ENCODE results near the gene MSI2. TPM values are rescaled to one million over a fixed set of nuclear protein-coding genes. Genes with fewer than 3 reads are reported as not detected.

Gene MSI2
- total and polyA plus RNA-seq, 2 donors (not counting 3 experiments of a cell fraction or from before 2014, with no cell fraction given), result 20.9 to 59.3 TPM

DNA sequence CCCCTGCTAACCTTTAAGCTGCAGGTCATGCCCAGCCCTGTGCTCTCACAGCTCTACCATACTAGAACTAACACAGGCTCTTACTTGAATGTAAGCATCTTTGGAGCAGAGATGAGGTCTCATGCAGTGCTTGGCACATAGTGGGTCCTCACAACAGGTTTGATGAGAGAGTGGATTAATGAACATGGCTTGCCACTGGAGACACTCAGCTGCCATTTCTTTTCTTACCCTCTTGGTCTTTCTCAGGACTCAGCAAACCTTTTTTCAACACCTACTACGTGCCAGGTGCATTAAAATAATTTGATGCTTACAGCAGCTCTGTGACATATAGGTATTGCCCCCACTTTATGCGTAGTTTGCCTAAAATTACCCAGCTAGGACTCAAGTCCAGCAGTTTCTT, 133.2 kb downstream of the MSI2 start:
- Histone ChIP-seq H3K9ac (replicated peaks; ENCODE audit: extremely low read depth, insufficient read depth, low read length) (no peak overlapping the region), H2AFZ (ENCODE audit: low read depth, low read length) (no peak overlapping the region), H3K9me3 (replicated peaks; ENCODE audit: control insufficient read depth, insufficient read depth, low read length) (no peaks in the 10 kb centered on the region), H3K9me1 (replicated peaks; ENCODE audit: control insufficient read depth, extremely low read depth, insufficient read depth, low read length) (no peaks in the 10 kb centered on the region), H3K27me3 (ENCODE audit: control insufficient read depth in 2 of 2, insufficient read depth in 2 of 2, low read length in 2 of 2) (no peaks in the 10 kb centered on the region), H3K4me3 (replicated peaks in 1 of 3; ENCODE audit: insufficient read depth in 1 of 3, low read depth in 1 of 3, low read length in 3 of 3) (no peak overlapping the region), H4K20me1 (replicated peaks; ENCODE audit: control insufficient read depth, extremely low read depth, insufficient read depth, low read length) (no peaks in the 10 kb centered on the region), H3K27ac (ENCODE audit: insufficient read depth, low read depth, low read length) (no peak overlapping the region), H3K79me2 (ENCODE audit: control insufficient read depth, insufficient read depth, low read length) (no peaks in the 10 kb centered on the region), H3K4me1 (ENCODE audit: control insufficient read depth, extremely low read depth, insufficient read depth, low read length) (no peaks in the 10 kb centered on the region), H3K36me3 (ENCODE audit: control insufficient read depth in 2 of 2, extremely low read depth in 1 of 2, insufficient read depth in 2 of 2, low read length in 2 of 2) (no peaks in the 10 kb centered on the region), H3K4me2 (ENCODE audit: insufficient read depth, low read length) (no peak overlapping the region)
- CTCF ChIA-PET, result no interaction called here
- DNase-seq (ENCODE audit: low read depth, low spot score) (no peak), FAIRE-seq (no peak)
- TF ChIP-seq POLR2AphosphoS5 (IDR thresholded peaks at IDR 0.05; ENCODE audit: insufficient read depth, low read depth, low read length) (no peak), MYC (IDR thresholded peaks at IDR 0.05; ENCODE audit: low read depth, low read length) (no peak), MAX (IDR thresholded peaks at IDR 0.05; ENCODE audit: insufficient read depth, insufficient read length) (no peak), FOS (IDR thresholded peaks at IDR 0.05; ENCODE audit: borderline replicate concordance, insufficient read depth, low read length) (no peak), POLR2A (IDR thresholded peaks at IDR 0.05; ENCODE audit: low read depth, low read length) (no peak), EZH2 (IDR thresholded peaks at IDR 0.05; ENCODE audit: borderline replicate concordance, low read depth, low read length, severe bottlenecking) (no peak), JUN (IDR thresholded peaks at IDR 0.05; ENCODE audit: borderline replicate concordance, insufficient read depth, insufficient read length, low read depth) (no peak), GATA2 (IDR thresholded peaks at IDR 0.05; ENCODE audit: insufficient read depth, insufficient read length, low read depth, low read length) (no peak)
- TF ChIP-seq, protein P1, sequence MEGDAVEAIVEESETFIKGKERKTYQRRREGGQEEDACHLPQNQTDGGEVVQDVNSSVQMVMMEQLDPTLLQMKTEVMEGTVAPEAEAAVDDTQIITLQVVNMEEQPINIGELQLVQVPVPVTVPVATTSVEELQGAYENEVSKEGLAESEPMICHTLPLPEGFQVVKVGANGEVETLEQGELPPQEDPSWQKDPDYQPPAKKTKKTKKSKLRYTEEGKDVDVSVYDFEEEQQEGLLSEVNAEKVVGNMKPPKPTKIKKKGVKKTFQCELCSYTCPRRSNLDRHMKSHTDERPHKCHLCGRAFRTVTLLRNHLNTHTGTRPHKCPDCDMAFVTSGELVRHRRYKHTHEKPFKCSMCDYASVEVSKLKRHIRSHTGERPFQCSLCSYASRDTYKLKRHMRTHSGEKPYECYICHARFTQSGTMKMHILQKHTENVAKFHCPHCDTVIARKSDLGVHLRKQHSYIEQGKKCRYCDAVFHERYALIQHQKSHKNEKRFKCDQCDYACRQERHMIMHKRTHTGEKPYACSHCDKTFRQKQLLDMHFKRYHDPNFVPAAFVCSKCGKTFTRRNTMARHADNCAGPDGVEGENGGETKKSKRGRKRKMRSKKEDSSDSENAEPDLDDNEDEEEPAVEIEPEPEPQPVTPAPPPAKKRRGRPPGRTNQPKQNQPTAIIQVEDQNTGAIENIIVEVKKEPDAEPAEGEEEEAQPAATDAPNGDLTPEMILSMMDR (IDR thresholded peaks at IDR 0.05; ENCODE audit: extremely low read depth in 1 of 2, insufficient read depth in 1 of 2, low read depth in 1 of 2, low read length in 2 of 2), result no peak
- POLR2A ChIA-PET, result no interaction called here
- intact Hi-C loops (cut with micrococcal nuclease) (no loop called here), dilution Hi-C loops (cut with MboI; ENCODE audit: extremely low pct_ligation_motif_present, low sequenced_read_pairs) (no loop called here)
- BruUV-seq (replicated peaks), result no TSS peak

Measured in endothelial cell of umbilical vein (primary cell).